GM21423 (cell line): ENCODE data around the gene BLMH.
A peak's percentile ranks its signal among the peaks of the same experiment; 100 is the strongest.

Source experiments
- ATAC-seq: cut with Tn5 transposase; IDR thresholded peaks from one replicate; pipeline ENCODE4 v1.9.1; 2021; ENCODE audit warnings: mild to moderate bottlenecking, moderate library complexity; ENCODE audit not compliant: unreplicated experiment

The BLMH gene

DNA sequence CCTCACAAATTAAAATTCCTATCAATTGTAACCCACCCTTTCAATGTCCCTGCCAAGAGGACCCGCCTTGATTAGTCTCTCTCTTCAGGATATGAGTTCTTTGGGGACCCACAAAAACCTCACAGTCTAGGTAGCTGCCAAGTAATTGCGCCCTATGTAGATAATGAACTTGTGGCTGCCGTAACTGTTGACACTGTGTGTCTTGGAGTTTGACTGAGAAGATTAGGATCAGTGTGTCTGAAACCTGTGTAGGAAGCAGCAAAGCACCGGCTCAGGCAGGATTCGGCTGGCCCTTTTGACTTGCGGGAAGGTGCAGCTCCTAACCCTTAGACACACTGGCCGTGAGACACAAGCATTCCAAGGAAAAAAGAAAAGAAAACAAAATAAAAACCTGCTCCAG lies 38.4 kb downstream of the BLMH start:
- ATAC-seq, result no peak

DNA sequence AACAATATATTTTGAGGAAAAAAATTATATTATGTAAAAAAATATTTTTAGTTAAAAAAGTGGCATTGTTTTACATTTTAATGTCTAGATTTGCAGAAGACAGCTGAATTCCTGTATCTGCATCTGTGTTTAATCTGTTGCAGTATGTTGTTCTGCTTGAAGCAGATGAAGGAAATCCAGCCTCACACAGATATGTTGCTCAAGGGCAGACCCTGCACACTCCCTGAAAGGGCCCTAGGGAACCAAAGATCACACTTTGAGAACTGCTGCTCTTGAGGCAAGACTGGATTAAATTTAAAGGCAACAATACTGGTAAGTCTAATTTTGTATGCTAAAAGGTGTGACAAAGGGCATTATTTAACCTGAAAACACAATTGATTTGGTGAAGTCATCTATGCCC lies 39.8 kb downstream of the BLMH start:
- ATAC-seq, result no peak

GRCh38 chr17:30249460-30249859 lies 42.3 kb downstream of the BLMH start:
- ATAC-seq, result no peak

- no peak for ATAC-seq
Observed at GRCh38 chr17:30248786-30249185, 43.0 kb downstream of the BLMH start.

DNA sequence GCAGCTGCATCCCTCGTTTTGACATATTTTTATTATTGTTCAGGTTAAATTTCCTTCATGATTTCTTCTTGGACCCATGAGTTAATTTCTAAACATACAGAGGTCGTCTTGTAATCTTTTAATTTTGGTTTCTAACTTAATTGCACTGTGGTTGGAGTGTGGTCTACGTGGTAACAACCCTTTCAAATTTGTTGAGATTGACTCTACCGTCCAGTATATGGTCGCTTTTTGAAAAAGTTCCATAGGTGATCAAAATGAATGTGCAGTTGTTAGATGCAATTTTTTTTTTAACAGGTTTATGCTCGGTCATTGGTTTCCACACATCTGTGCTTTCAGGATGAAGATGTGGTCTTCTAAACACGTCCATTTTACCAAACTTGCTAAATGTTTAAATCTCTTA lies 45.3 kb downstream of the BLMH start:
- no peak for ATAC-seq

GRCh38 chr17:30244853-30245385 lies 46.8 kb downstream of the BLMH start:
- ATAC-seq, result no peak

DNA sequence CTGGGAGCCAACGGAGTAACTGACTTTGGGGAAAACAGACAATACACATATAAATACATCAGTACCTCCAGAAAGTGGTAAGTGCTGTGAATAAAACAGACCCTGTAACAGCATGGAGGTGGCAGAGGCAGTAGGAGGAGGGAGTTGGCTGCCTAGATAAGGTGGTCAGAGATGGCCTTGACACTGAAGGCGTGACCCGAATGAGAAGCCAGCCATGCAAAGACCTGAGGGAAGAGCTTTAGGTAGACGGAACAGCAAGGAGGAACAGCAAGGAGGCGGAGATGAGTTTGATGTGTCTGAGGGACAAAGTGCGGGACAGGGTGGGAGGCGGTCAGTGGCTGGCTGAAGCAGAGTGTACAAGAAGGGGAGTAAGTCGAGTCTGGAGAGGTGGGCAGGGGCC lies 48.2 kb downstream of the BLMH start:
- no peak for ATAC-seq

DNA sequence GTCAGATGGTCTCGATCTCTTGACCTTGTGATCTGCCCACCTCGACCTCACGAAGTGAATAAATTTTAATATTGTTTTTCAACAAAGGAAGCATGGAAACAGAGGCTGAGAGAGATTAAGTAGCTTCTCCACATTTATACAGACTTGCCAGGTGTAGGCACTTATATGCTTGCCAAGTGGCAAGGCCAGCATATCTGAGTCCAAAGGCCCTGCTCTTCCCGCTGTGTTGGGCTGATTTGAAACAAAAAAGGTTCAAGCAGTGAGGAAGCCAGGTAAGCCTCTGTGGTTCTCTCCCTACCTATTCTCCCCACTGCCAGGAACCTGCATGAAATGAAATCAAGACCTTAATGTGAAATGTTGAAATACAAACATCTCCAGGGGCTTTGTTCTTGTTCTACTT lies 48.7 kb downstream of the BLMH start:
- no peak for ATAC-seq

- ATAC-seq, result no peak
Observed at GRCh38 chr17:30241051-30241450, 50.7 kb downstream of the BLMH start.

DNA sequence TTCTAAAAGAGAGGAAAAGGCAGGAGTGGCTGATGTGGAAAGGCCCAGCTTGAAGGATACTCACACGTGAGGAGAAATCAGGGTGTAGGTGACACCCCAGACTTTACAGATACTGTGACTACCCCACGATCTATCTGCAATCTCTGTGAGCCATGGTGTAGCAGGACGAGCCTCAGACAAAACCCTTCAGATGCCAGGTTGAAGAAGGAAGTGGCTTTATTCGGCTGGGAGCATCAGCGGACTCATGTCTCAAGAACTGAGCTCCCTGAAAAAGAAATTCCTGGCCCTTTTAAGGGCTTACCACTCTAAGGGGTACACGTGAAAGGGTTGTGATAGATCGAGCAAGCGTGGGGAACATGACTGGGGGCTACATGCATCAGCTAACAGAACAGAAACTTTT lies 51.6 kb downstream of the BLMH start:
- ATAC-seq, result no peak

DNA sequence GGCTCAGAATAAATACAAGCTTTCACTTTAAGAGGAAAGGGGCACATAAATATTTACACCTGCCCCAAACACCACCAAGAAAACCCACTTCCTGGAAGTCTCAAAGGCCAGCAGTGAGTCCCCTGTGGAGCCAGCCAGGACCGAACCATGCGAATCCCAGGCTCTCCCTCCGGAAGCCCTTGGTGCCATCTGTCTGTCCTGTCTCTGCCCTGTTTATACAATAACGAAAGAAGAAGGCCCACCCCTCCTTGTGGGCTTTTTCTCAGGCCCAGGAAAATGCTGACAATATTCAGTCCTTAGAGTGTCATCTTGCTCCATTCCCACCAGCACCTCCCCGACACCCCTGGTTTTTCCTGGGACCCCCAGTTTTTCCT lies 52.7 kb downstream of the BLMH start:
- ATAC-seq, result no peak

GRCh38 chr17:30238387-30239088 lies 53.2 kb downstream of the BLMH start:
- no peak for ATAC-seq

GRCh38 chr17:30238003-30238344 lies 53.8 kb downstream of the BLMH start:
- ATAC-seq, result no peak

DNA sequence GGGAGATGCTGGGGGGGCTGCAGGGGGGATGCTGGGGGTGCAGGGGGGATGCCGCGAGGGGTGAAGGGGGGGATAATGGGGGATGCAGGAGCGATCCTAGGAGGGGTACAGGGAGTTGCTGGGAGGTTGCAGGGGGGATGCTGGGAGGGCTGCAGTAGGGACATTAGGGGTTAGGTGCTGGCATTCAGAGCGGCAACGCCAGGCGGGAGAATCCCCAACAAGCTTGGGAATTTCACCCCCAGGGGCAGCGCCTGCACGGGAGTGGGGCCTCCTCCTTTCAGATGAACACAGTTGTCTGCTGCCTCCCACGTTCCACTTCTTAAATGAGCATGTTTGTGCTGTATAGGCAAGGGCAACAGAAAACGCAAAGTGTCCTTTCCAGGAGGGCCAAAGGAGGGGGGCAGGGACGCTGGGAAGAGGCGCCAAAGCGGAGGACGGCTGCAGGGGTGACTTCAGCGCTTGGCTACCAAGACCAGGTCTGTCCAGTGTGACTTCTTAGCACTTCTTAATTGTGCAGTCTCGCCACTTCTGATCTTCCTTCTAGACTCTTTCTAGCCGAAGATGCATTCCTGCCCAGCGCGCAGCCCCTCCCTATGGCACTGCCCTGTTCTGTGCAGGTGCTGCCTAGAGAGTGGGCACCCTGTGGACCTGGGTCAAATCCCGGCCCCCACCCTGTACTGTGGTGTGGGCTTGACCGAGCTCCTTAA lies 54.3 kb downstream of the BLMH start:
- ATAC-seq, result no peak

DNA sequence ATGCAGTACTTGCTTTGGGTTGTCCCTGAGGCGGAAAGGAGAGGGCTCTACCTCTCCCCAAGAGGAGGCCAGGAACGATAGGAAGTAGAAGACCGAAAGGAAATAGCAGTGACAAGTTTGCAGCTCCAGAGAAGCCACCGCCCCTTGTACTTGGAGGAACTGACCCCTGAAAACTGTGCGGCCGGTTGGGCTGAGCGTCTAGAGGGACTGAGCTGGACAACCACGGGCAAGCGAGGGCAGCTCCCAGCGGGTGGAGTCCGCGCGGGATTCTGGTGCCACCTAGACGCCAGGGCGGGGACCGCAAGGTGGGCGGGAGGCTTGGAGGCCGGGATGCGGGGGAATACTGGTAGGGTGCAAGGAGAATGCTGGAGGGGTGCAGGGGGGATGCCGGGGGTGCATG lies 55.0 kb downstream of the BLMH start:
- no peak for ATAC-seq

- no peak for ATAC-seq
Observed at GRCh38 chr17:30236297-30236624, 55.5 kb downstream of the BLMH start.

GRCh38 chr17:30235386-30236296 lies 56.1 kb downstream of the BLMH start, which contains the start of gene SLC6A4:
Gene SLC6A4, minus strand, starts transcription at chr17:30235697. Its CDS starts 13,739 bp downstream, at chr17:30221958.
- ATAC-seq, result no peak

DNA sequence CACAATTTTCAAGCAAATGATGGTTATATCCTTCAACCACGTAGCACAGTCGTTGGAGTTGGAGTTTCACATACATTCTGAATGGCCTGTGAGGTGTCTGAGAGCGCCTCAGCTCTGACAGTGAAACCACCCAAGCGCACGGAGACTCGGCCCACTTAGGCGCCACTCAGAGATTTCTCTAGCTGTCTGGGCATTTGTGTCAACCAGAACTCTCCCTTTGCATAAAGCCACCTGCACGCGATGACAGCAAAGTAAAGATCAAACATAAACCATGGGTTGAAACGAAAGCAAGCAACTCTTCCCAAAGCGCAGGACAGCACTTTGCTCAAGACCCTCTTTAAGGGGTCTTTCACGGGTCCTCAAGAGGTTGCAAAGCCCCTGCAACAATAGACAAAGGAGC lies 56.8 kb downstream of the BLMH start:
- peak; percentile 65 for ATAC-seq

GRCh38 chr17:30234296-30234695 lies 57.4 kb downstream of the BLMH start:
- no peak for ATAC-seq

- no peak for ATAC-seq
Observed at GRCh38 chr17:30232824-30233427, 58.8 kb downstream of the BLMH start.
